RPMI7951 (cell line): ENCODE measurements around the gene ZNF569. TPM values are rescaled to one million over a fixed set of nuclear protein-coding genes. Genes with fewer than 3 reads are reported as not detected.
"Not testable (repeated sequence)": the region's sequence is repeated elsewhere in the genome, so short reads cannot be mapped to it uniquely, and the experiment has no call there.

ENCODE experiments used
- DNase-seq: peaks from one replicate; pipeline ENCODE4 v3.0.0-alpha.2; 2012; ENCODE audit warnings: low read depth
- total RNA-seq: library from RNA; depleted of rRNA; stranded (reverse); fragments of >200 nt; shearing (Covaris generic); gene quantifications from 2 replicates; pipeline ENCODE4 v1.2.3, GENCODE V29; 2014; rRNA removed

Gene ZNF569
- total RNA-seq: 12.5 and 17.9 TPM in 2 replicates

GRCh38 chr19:37466798-37467607, at the start of gene ZNF569:
TSS of gene ZNF569 (minus strand) at chr19:37467444. CDS start at chr19:37444921, 22,523 bp downstream.
- peak; percentile 95 for DNase-seq

- DNase-seq: no peak
Observed at GRCh38 chr19:37513397-37513796, 46.2 kb upstream of the ZNF569 start.

- no peak for DNase-seq
Observed at GRCh38 chr19:37511821-37512220, 44.6 kb upstream of the ZNF569 start.

GRCh38 chr19:37511186-37511585, 43.9 kb upstream of the ZNF569 start:
- no peak for DNase-seq

- DNase-seq: no peak
Observed at GRCh38 chr19:37507167-37507464, 39.9 kb upstream of the ZNF569 start.

GRCh38 chr19:37506387-37507166, 39.3 kb upstream of the ZNF569 start, which contains the start of gene ZNF793:
TSS of gene ZNF793 (plus strand) at chr19:37506939. CDS start at chr19:37523440, 16,501 bp downstream.
- peak; percentile 56 for DNase-seq

- no peak for DNase-seq
Observed at GRCh38 chr19:37505958-37506386, 38.7 kb upstream of the ZNF569 start.

- no peak for DNase-seq
Observed at GRCh38 chr19:37492213-37492612, 25.0 kb upstream of the ZNF569 start.

GRCh38 chr19:37484406-37485168, 17.3 kb upstream of the ZNF569 start:
- DNase-seq: peak; percentile 15

- no peak for DNase-seq
Observed at GRCh38 chr19:37472165-37472564, 4.9 kb upstream of the ZNF569 start.

GRCh38 chr19:37470216-37470615, 3.0 kb upstream of the ZNF569 start:
- DNase-seq: no peak

GRCh38 chr19:37468961-37469777, 1.9 kb upstream of the ZNF569 start, which contains the start of gene ZNF570:
TSS of gene ZNF570 (plus strand) at chr19:37469356. CDS start at chr19:37470355, 999 bp downstream.
- DNase-seq: peak; percentile 91

GRCh38 chr19:37467608-37468090, 405 bp upstream of the ZNF569 start:
- DNase-seq: no peak

GRCh38 chr19:37466277-37466797, 907 bp downstream of the ZNF569 start:
- DNase-seq: no peak

- no peak for DNase-seq
Observed at GRCh38 chr19:37452500-37453245, 14.6 kb downstream of the ZNF569 start.

- DNase-seq: peak; percentile 11
Observed at GRCh38 chr19:37413313-37414084, 53.7 kb downstream of the ZNF569 start.

- DNase-seq: no peak
Observed at GRCh38 chr19:37412700-37413099, 54.5 kb downstream of the ZNF569 start.

GRCh38 chr19:37406140-37406846, 61.0 kb downstream of the ZNF569 start:
- DNase-seq: not testable (repeated sequence)
